GM12878 (cell line): ENCODE measurements around the gene ANO4. TPM values are rescaled to one million over a fixed set of nuclear protein-coding genes. Genes with fewer than 3 reads are reported as not detected.

Source experiments
- ATAC-seq: fragments of 200-7000 bp; cut with Tn5 transposase; 3 replicates; pipeline ENCODE4 v1.9.1; 2020; ENCODE audit warnings: mild to moderate bottlenecking, moderate library complexity
- BruUV-seq: library from RNA; stranded (reverse); fragments of 400-500 nt; replicated peaks from 2 replicates; lab custom pipeline; 2021; lab: Mats Ljungman, UMichigan
- CTCF ChIA-PET: fragments of 300-600 bp; sonication (Branson Sonifier 250); formaldehyde crosslinking; extraction: SDS; loops from one replicate; lab custom pipeline; 2021; ENCODE audit warnings: inconsistent platforms; lab: Yijun Ruan, JAX
- POLR2A ChIA-PET: fragments of 350-600 bp; formaldehyde crosslinking; extraction: SDS; loops from one replicate; lab custom pipeline; 2021; ENCODE audit warnings: inconsistent platforms; lab: Charles Lee
- RAD21 ChIA-PET: fragments of 300-600 bp; sonication (Branson Sonifier 250); formaldehyde crosslinking; loops from one replicate; lab custom pipeline; 2023; ENCODE audit warnings: antibody characterized with exemption; ENCODE audit not compliant: unreplicated experiment; lab: Charles Lee
- SMC1A ChIA-PET: fragments of 300-600 bp; sonication (Branson Sonifier 250); formaldehyde crosslinking; loops from one replicate; lab custom pipeline; 2023; ENCODE audit not compliant: unreplicated experiment, uncharacterized antibody; lab: Charles Lee
- DNase-seq: peaks from one replicate; pipeline ENCODE4 v3.0.0-alpha.2; 2011; ENCODE audit warnings: low read depth, low spot score
- FAIRE-seq: peaks from 3 replicates; lab custom pipeline; 2011; peaks lifted over from hg19 to GRCh38; lab: Jason Lieb, UNC
- H2AFZ ChIP-seq: 2 replicates; pipeline ENCODE4 v1.6.0; 2011; ENCODE audit warnings: low read depth, low read length, control low read depth; ENCODE audit not compliant: control insufficient read depth
- H3K27ac ChIP-seq: 2 replicates; pipeline ENCODE4 v1.5.1; 2011; ENCODE audit warnings: control low read depth; ENCODE audit not compliant: control insufficient read depth, insufficient read depth
- H3K27me3 ChIP-seq, 2 experiments: replicated peaks in 1 of 2; 2 replicates each; pipeline versions ENCODE4 v1.6.0 to v1.6.1; 2011; ENCODE audit warnings: low read length in 1 of 2; ENCODE audit not compliant: control insufficient read depth in 2 of 2, insufficient read depth in 2 of 2
- H3K36me3 ChIP-seq, 2 experiments: 2 replicates each; pipeline ENCODE4 v1.5.1; 2011; ENCODE audit warnings: low read length in 1 of 2; ENCODE audit not compliant: control insufficient read depth in 2 of 2, insufficient read depth in 2 of 2
- H3K4me1 ChIP-seq: 2 replicates; pipeline ENCODE4 v1.6.1; 2011; ENCODE audit warnings: mild to moderate bottlenecking, low read length, moderate library complexity, mixed read lengths; ENCODE audit not compliant: control insufficient read depth, insufficient read depth
- H3K4me2 ChIP-seq: 2 replicates; pipeline ENCODE4 v1.6.0; 2011; ENCODE audit warnings: control low read depth; ENCODE audit not compliant: control insufficient read depth, insufficient read depth
- H3K4me3 ChIP-seq: fragments of 200-600 bp; sonication (generic); 2 replicates; pipeline ENCODE4 v1.5.1; 2016
- H3K79me2 ChIP-seq: 2 replicates; pipeline ENCODE4 v1.6.0; 2011; ENCODE audit warnings: low read length; ENCODE audit not compliant: control insufficient read depth, insufficient read depth
- H3K9ac ChIP-seq: 2 replicates; pipeline ENCODE4 v1.8.0; 2011; ENCODE audit warnings: low read length, control low read depth, mixed read lengths; ENCODE audit not compliant: control insufficient read depth, insufficient read depth
- H3K9me3 ChIP-seq: replicated peaks from 3 replicates; pipeline ENCODE4 v1.5.1; 2011; ENCODE audit warnings: mild to moderate bottlenecking, low read length; ENCODE audit not compliant: control insufficient read depth, insufficient read depth
- H4K20me1 ChIP-seq: 2 replicates; pipeline ENCODE4 v1.6.0; 2011; ENCODE audit not compliant: control insufficient read depth, insufficient read depth
- CHD2 ChIP-seq: IDR thresholded peaks from 2 replicates; pipeline ENCODE4 v1.6.1; 2011; ENCODE audit warnings: low read depth, low read length, improper control_type of control experiment, borderline replicate concordance
- ESRRA ChIP-seq: IDR thresholded peaks from 2 replicates; pipeline ENCODE4 v1.6.1; 2012; ENCODE audit warnings: mild to moderate bottlenecking, low read length, improper control_type of control experiment
- GATAD2B ChIP-seq: fragments of 450-650 bp; conservative IDR thresholded peaks from 2 replicates; pipeline ENCODE4 v1.6.1; 2017; ENCODE audit warnings: low read depth, mild to moderate bottlenecking, moderate library complexity
- JUNB ChIP-seq: IDR thresholded peaks from 2 replicates; pipeline ENCODE4 v1.6.1; 2016; ENCODE audit warnings: antibody characterized with exemption, mild to moderate bottlenecking
- POU2F2 ChIP-seq: IDR thresholded peaks from 3 replicates; pipeline ENCODE4 v1.6.1; 2011; ENCODE audit warnings: low read depth, mild to moderate bottlenecking, low read length, borderline replicate concordance
- SIN3A ChIP-seq: IDR thresholded peaks from 2 replicates; pipeline ENCODE4 v1.6.1; 2012; ENCODE audit warnings: low read depth, low read length, improper control_type of control experiment
- SREBF2 ChIP-seq: IDR thresholded peaks from 2 replicates; pipeline ENCODE4 v1.6.1; 2012; ENCODE audit warnings: mild to moderate bottlenecking, low read length
- YY1 ChIP-seq: IDR thresholded peaks from 2 replicates; pipeline ENCODE4 v1.6.1; 2011; ENCODE audit warnings: low read depth, mild to moderate bottlenecking, low read length
- ZSCAN29 ChIP-seq: fragments of 450-650 bp; IDR thresholded peaks from 2 replicates; pipeline ENCODE4 v1.6.1; 2017; ENCODE audit warnings: mild to moderate bottlenecking, moderate library complexity
- WGBS: methylation state at CpG from one replicate; pipeline ENCODE4 v1.1.6; 2016; ENCODE audit warnings: low lambda C conversion rate; ENCODE audit not compliant: insufficient replicate concordance, insufficient coverage; ENCODE audit errors: missing lambda C conversion rate; 5-methylcytosine and 5-hydroxymethylcytosine counted together
- in situ Hi-C: fragments of 300-500 bp; cut with MboI; formaldehyde crosslinking; loops from 9 replicates; pipeline ENCODE4 v1.14.3; 2018; ENCODE audit warnings: mixed read lengths
- intact Hi-C: fragments of 100-400 bp; cut with micrococcal nuclease; formaldehyde crosslinking; loops from one replicate; pipeline ENCODE4 v1.14.2; 2022; ENCODE audit not compliant: unreplicated experiment
- polyA plus RNA-seq, 11 experiments: library from polyadenylated mRNA; depleted of rRNA in 4 of 11; unstranded in 6 of 11; stranded (reverse) in 5 of 11; fragments of >200 nt; fragmentation: Nextera tagmentation in 4 of 11; fragmentation: Illumina TruSeq in 1 of 11; extraction: Ambion mirVana in 4 of 11; extraction: Trizol in 1 of 11; gene quantifications; 1 replicate in 1 of 11; 2 replicates in 10 of 11; pipeline versions ENCODE4 v1.2.1 to v1.2.3, GENCODE V29; 2011 to 2016; ENCODE audit warnings: inconsistent platforms in 2 of 11, missing spikeins in 2 of 11, low read depth in 1 of 11
- total RNA-seq, 4 experiments: library from RNA; depleted of rRNA in 3 of 4; stranded (reverse); fragments of >200 nt in 3 of 4; fragmentation: Illumina TruSeq in 1 of 4; extraction: Trizol in 1 of 4; gene quantifications; 2 replicates each; pipeline versions ENCODE4 v1.2.1 to v1.2.3, GENCODE V29; 2013 to 2021
- TF ChIP-seq, protein P1 (sequence below): fragments of 450-650 bp; formaldehyde crosslinking; IDR thresholded peaks from 2 replicates; pipeline ENCODE4 v1.5.0; 2022; ENCODE audit warnings: mild to moderate bottlenecking, missing genetic modification characterization
- TF ChIP-seq, protein P2 (sequence below): IDR thresholded peaks from 2 replicates; pipeline ENCODE4 v1.6.1; 2012; ENCODE audit warnings: low read length, inconsistent platforms
- TF ChIP-seq, protein P3 (sequence below): fragments of 450-650 bp; IDR thresholded peaks from 2 replicates; pipeline ENCODE4 v1.6.1; 2017; ENCODE audit warnings: mild to moderate bottlenecking, low read depth, inconsistent platforms; ENCODE audit not compliant: poor library complexity, severe bottlenecking
- TF ChIP-seq, protein P4 (sequence below): IDR thresholded peaks from 2 replicates; pipeline ENCODE4 v1.6.1; 2011; ENCODE audit warnings: low read depth, low read length, improper control_type of control experiment, borderline replicate concordance

ANO4 gene
- total and polyA plus RNA-seq, 10 of the 15 experiments (the other 5 are each of a cell fraction or from before 2014, with no cell fraction given) = not detected

DNA sequence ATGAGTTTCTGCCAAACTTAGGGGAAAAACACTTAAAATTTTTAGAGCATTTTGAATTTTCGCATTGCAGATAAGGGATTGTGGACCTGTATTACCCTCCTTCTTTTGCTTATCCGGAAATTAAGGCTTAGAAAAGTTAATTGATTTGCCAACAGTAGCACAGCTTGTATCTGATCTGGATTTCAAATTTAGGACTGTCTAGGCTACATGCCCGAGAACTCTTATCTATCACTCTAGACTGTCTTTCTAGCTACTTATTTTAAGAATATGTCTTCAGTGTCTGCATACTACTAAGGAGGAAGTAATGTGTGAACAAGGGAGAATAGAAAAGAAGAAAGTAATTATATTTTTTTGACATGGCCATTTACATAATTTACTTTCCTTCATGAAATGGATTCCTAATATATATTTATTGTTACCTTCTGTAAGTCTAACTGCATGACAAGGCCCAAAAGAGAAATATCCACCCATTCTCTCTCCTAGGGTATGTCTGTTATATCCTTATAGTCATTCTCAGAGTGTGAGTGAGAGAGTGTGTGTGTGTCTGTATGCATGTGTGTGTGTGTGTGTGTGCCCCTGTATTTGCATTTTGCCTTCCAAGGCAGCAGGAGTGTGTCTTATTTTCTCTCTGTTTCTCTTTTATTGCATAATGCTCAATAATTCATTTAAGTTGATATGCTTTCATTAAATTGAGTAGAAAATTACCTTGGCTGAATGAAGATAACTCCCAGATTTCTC, 283.4 kb downstream of the ANO4 start:
- in situ Hi-C loops (no loop called here), intact Hi-C loops (no loop called here)
- WGBS = 36% methylated on average over 3 of the region's 3 CpGs
- H3K4me3 ChIP-seq = no peak overlapping the region
- H3K4me1 ChIP-seq = no peaks in the 10 kb centered on the region
- ATAC-seq = no peak
- H4K20me1 ChIP-seq = no peaks in the 10 kb centered on the region
- no peak overlapping the region for H3K9ac ChIP-seq
- H3K27ac ChIP-seq = no peak overlapping the region
- H2AFZ ChIP-seq = no peak overlapping the region
- FAIRE-seq = no peak
- TF ChIP-seq, protein P1, sequence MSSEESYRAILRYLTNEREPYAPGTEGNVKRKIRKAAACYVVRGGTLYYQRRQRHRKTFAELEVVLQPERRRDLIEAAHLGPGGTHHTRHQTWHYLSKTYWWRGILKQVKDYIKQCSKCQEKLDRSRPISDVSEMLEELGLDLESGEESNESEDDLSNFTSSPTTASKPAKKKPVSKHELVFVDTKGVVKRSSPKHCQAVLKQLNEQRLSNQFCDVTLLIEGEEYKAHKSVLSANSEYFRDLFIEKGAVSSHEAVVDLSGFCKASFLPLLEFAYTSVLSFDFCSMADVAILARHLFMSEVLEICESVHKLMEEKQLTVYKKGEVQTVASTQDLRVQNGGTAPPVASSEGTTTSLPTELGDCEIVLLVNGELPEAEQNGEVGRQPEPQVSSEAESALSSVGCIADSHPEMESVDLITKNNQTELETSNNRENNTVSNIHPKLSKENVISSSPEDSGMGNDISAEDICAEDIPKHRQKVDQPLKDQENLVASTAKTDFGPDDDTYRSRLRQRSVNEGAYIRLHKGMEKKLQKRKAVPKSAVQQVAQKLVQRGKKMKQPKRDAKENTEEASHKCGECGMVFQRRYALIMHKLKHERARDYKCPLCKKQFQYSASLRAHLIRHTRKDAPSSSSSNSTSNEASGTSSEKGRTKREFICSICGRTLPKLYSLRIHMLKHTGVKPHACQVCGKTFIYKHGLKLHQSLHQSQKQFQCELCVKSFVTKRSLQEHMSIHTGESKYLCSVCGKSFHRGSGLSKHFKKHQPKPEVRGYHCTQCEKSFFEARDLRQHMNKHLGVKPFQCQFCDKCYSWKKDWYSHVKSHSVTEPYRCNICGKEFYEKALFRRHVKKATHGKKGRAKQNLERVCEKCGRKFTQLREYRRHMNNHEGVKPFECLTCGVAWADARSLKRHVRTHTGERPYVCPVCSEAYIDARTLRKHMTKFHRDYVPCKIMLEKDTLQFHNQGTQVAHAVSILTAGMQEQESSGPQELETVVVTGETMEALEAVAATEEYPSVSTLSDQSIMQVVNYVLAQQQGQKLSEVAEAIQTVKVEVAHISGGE (CRISPR knock-in tag) = no peak
- TF ChIP-seq SIN3A = no peak
- no peak for TF ChIP-seq YY1
- TF ChIP-seq ESRRA = no peak
- TF ChIP-seq ZSCAN29 = no peak
- no peak for TF ChIP-seq CHD2
- no peak for TF ChIP-seq SREBF2
- no peak for TF ChIP-seq JUNB
- TF ChIP-seq, protein P2, sequence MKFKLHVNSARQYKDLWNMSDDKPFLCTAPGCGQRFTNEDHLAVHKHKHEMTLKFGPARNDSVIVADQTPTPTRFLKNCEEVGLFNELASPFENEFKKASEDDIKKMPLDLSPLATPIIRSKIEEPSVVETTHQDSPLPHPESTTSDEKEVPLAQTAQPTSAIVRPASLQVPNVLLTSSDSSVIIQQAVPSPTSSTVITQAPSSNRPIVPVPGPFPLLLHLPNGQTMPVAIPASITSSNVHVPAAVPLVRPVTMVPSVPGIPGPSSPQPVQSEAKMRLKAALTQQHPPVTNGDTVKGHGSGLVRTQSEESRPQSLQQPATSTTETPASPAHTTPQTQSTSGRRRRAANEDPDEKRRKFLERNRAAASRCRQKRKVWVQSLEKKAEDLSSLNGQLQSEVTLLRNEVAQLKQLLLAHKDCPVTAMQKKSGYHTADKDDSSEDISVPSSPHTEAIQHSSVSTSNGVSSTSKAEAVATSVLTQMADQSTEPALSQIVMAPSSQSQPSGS = no peak
- TF ChIP-seq, protein P3, sequence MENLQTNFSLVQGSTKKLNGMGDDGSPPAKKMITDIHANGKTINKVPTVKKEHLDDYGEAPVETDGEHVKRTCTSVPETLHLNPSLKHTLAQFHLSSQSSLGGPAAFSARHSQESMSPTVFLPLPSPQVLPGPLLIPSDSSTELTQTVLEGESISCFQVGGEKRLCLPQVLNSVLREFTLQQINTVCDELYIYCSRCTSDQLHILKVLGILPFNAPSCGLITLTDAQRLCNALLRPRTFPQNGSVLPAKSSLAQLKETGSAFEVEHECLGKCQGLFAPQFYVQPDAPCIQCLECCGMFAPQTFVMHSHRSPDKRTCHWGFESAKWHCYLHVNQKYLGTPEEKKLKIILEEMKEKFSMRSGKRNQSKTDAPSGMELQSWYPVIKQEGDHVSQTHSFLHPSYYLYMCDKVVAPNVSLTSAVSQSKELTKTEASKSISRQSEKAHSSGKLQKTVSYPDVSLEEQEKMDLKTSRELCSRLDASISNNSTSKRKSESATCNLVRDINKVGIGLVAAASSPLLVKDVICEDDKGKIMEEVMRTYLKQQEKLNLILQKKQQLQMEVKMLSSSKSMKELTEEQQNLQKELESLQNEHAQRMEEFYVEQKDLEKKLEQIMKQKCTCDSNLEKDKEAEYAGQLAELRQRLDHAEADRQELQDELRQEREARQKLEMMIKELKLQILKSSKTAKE = no peak
- no peak for TF ChIP-seq POU2F2
- no peak for TF ChIP-seq GATAD2B
- TF ChIP-seq, protein P4, sequence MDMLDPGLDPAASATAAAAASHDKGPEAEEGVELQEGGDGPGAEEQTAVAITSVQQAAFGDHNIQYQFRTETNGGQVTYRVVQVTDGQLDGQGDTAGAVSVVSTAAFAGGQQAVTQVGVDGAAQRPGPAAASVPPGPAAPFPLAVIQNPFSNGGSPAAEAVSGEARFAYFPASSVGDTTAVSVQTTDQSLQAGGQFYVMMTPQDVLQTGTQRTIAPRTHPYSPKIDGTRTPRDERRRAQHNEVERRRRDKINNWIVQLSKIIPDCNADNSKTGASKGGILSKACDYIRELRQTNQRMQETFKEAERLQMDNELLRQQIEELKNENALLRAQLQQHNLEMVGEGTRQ = no peak
- RAD21 ChIA-PET = no interaction called here
- POLR2A ChIA-PET = no interaction called here
- no peaks in the 10 kb centered on the region for H3K79me2 ChIP-seq
- BruUV-seq = no TSS peak
- H3K27me3 ChIP-seq = no peaks in the 10 kb centered on the region
- H3K36me3 ChIP-seq = no peaks in the 10 kb centered on the region
- H3K4me2 ChIP-seq = no peak overlapping the region
- DNase-seq = no peak
- no peaks in the 10 kb centered on the region; the same call in 2 of the 3 replicates for H3K9me3 ChIP-seq
- SMC1A ChIA-PET = no interaction called here
- CTCF ChIA-PET = no interaction called here
